Epidermal melanocyte (primary cell): ENCODE results near the gene NRIP1.

ENCODE experiments used
- DNase-seq: peaks from one replicate; pipeline ENCODE4 v3.0.0; 2011; ENCODE audit warnings: low spot score; ENCODE audit not compliant: insufficient read length

The NRIP1 gene

DNA sequence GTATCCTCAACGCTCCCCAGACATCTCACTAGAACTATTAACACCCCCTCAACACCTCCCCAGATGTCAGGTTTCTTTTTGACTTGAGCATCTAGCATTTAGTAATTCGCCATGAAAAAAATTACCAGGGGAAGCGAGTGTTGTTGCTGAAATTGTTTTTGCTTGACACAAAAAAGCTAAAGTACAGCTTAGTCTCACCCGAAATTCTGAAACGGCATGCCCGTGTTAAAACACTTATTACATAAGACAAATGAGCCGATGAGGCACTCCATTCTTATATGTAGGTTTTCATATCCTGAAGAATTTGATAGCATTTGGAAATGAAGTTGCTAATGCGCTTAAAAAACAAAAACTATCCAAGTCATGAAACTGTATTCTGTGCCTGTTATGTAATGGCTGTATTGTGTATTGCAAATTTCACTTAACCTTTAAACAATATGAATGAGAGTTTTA lies 1.3 kb upstream of the NRIP1 start:
- no peak for DNase-seq

GRCh38 chr21:15065392-15066122 lies 757 bp upstream of the NRIP1 start:
- DNase-seq = peak; percentile 66

DNA sequence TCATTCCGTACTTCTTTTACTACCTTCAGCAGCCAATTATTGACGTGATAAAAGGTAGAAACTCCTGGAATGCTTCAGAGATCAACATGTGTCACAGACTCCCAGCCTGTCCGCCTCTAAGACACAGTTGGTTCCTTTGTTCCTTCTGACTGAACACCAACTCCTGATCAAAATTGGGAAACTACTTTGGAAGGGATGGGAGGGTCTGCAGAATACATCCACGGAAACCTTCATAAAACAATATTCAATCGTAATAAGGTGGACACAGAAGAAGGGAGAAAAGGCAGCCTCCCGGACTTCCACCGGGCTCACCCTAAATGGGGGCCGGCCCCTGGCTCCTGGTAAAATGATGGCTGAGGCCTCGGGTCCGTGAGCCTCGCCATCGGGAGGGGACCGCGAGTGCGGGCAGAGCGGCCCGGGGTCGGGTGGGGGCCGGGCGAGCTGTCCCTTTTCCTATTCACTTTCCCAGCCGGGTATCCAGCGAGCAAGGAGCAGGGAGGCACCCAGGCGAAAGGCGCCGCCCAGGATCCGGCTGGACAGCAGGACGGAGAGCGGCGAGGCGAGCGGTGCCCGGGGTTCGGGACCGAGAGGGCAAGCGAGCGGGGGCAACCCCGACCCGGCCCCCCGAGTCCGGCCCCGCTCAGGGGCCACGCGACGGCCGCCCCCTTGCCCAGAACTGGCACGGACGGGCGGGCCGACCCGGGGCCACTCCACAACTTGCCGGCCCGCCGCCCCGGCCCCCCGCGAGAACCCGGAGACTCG lies 805 bp downstream of the NRIP1 start:
- peak; percentile 45 for DNase-seq

GRCh38 chr21:15063081-15063813 lies 1.6 kb downstream of the NRIP1 start:
- no peak for DNase-seq

DNA sequence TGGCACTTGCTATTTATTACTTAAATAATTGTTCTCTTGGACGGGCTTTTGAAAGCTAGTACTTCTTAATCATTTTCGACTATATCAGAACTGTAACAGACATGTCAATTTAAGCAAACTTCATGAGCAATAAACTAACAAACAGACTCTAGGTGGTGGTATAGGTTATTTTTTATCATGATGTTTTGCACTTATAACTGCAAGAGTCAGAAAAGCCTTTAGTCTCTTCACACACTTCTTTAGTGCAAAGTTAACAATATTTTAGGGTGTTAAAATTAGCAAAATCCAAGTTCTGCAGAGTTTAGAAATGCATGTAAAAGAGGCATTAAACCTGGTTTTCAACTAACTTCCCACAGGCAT lies 2.2 kb downstream of the NRIP1 start:
- no peak for DNase-seq

DNA sequence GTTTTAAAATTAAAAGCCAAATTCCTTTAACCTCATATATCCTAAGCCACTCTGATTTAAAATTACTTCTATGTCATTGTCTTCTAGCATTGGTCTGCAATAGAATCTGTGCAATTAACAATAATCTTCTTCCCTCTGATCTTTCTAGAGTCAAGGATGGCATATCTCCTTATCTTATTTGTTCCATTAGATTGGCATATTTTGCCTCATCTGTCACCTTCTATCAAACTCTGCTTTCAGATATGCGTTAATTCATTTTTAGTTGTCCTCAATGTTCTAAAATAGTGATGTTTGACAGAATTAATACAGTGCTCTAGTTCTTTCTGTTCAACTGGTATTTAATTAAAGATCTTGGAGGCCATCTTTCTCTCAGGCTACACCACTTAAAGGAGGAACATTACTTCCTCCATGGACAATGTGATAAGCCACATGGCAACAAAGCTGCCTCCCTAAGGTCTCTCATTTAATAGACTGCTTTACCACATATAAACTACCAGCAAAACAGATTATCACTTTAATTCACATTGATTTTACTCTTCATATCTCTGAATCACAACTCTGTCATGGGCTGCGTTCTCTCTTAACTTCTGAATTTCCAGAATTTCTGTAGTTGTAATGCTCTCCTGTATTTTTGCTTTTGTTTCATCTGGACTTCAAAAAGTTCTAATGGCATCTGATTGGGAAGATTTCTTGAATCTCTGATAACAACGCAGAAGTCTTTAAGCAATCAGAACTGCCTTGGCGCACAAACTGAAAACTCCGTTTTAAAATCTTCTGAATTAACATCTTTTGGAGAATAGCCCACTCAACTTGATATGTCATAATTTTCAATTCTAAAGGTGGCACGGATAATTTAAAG lies 2.8 kb downstream of the NRIP1 start:
- DNase-seq = no peak

DNA sequence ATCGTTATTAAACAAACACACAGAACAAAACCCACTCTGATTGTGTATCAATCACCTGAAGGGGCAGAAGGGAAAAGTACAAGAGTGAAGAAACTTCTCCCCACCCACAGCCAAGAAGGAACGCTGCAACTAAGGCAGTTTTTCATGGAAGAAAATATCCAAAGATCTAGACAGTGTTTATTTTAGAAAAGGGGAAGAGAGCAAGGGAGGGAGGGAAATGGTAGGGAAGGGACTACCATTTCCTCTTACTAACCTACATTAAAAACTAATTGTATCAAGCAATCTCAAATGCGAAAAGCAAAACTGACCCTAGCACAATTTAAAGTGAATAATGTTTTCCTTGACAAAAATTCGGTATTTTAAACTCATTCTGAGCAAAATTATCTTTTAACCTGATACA lies 3.5 kb downstream of the NRIP1 start:
- DNase-seq = no peak

- DNase-seq = no peak
Measured at GRCh38 chr21:15060543-15061175, 4.1 kb downstream of the NRIP1 start.

DNA sequence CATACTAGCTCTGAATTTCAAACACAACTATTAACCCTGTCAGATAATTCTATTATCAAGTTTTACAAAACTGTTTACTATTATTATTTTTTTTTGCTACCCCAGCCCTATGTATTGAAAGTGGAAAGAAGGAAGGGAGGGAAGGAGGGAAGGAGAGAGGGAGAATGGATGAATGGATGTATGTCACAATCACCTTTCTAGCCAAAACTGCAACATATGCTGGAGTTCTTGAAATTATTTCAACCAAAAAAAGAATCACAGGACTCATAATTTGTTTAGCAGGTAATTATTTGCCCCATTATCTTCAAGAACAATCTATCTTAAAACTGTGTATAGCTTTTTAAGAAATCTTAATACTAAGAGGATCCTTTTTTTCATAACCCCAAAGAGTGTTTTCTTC lies 5.4 kb downstream of the NRIP1 start:
- no peak for DNase-seq

DNA sequence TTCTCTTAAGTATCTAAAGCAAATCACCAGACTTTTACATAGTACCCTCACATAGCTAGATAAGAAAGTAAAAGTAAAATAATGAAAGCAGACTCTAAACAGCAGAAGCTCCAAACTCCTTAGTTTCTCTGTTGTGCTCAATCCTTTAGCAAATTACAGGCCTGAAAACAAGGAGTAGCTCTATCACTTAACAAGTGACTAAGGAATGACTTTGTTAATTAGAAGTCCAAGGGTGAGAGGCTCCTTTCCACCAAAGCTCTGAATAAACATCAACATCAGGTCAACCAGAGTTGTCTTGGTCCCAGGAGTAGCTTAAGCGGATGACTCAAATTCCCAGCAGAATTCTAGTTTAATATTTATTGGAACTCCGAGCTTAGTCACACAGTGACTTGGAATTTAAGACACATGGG lies 5.9 kb downstream of the NRIP1 start:
- no peak for DNase-seq

DNA sequence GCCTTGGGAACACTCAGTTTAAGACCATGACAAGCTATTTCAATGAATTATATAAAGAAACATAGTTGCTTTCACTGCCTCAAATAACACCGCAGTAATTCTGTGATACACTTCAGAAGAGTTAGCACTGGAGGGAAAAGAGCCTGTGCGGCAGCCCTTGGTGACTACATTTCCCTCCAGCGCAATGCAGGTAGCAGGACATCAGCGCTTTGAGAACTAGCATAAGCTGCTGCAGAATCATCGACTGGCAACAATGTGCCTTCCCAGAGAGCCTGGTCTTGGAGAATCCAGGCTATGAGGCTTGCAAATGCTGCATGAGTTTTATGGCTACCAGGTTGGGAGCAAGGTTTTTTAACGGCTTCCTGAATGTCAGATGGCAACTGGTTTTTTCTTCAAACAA lies 7.5 kb downstream of the NRIP1 start:
- no peak for DNase-seq

DNA sequence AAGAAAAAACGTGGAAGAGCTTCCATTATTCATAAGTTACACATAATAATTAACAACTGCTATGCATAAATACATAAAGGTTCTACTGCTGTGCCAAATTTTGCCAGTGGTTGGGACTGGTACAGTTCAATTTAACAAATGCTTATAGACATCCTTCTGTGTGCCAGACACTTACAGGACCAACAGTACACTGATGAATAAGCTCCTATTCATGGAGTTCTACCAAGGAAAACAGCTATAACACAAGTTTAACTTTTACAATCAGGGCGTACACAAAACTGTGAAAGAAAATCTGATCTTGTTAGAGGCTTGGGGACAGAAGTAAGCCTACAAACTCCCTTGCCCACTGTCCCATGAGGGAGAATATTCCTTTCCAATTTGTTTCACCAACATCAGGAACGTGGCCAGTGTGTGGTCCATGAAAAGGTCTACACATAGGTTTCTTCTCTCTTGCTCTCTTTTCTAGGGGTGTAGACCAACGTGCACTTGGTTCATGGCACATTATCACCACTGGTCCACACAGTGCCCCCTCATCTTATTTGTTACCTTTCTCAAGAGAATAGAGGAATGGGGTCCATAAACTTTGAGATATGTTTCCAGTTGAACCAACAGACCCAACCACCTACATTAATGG lies 10.1 kb downstream of the NRIP1 start:
- DNase-seq = no peak

DNA sequence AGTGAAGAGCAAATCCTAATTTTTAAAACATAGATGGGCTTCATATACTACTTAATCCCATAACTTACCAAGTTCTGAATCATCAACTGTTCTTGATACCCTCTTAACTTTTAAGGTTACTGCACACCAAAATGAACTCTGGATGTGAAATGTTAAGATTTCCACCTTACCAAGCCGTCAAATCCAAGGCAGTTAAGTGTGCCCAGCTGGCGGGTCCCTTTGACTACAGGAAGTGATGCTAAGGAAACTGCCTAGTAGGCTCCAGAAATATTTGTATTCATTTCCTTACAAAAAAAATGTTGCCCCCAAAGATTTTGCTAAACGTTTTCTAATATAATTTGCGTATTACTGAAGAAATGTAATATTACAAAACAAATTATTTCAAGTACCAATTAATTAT lies 10.7 kb downstream of the NRIP1 start:
- DNase-seq = no peak

DNA sequence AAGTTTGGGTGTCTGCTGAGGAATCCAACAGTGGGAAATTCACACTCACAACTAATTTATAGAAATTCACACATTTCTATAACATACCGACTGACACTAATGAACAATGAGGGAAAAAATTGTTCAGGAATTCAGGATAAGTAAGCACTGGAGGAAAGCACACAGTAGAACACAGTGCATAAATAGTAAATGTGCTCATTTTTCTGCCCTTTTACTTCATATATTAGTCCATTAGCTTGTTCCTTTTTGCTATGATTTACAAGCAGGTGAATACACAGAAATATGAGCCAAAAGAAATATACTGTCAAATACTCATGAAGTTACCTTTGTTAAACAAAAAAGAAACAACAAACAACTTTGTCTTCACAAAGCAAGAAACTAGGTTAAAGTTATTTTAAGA lies 11.3 kb downstream of the NRIP1 start:
- no peak for DNase-seq

DNA sequence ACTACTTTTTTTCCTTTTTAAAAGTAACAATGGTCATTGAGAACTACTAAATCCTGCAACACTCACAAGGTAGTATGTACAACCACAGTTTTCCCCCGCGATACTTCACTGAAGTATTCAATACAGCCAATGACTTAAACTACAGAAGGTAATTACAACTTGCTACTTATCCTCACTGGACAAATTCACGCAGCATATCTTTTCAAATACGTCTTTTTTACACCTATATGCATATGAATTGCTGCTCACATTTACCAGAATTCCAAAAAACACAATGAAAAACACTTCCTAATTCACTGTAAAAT lies 12.4 kb downstream of the NRIP1 start:
- no peak for DNase-seq

DNA sequence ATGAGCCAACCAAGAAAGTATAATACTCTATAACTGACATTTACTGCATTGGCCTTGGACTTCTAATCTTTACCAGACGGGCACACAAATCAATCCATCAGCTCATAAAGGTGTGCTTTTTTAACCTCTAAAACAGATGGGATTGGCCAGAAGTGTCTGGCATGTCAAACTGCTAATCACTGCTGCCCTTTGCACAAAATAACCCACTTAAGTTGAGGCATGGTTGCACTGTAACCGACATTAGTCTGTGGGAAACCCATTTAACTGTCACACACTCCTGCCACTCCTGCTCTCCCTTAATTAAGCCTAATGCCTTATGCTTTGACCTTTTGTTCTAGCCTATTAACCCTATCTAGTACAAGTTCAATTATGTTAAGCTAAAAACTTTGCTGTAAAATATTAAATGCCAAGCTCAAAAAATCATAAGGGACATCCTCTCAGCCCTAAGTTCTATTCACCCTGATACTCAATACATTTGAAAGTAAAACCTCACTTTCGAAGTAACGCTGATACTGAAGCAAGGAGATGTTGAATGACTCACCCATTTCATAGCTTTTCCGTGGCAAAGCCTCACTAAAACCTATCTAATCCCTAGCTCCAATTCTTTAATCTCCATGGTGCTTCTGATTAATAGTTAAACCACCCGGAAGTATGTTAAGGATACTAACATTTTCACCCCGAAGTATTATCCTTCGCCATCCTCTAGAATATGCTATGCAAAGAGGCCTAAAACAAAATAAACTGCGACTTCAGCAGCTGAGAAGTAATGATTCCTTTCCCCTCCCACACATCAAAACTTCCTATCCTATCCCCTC lies 12.9 kb downstream of the NRIP1 start:
- DNase-seq = no peak

DNA sequence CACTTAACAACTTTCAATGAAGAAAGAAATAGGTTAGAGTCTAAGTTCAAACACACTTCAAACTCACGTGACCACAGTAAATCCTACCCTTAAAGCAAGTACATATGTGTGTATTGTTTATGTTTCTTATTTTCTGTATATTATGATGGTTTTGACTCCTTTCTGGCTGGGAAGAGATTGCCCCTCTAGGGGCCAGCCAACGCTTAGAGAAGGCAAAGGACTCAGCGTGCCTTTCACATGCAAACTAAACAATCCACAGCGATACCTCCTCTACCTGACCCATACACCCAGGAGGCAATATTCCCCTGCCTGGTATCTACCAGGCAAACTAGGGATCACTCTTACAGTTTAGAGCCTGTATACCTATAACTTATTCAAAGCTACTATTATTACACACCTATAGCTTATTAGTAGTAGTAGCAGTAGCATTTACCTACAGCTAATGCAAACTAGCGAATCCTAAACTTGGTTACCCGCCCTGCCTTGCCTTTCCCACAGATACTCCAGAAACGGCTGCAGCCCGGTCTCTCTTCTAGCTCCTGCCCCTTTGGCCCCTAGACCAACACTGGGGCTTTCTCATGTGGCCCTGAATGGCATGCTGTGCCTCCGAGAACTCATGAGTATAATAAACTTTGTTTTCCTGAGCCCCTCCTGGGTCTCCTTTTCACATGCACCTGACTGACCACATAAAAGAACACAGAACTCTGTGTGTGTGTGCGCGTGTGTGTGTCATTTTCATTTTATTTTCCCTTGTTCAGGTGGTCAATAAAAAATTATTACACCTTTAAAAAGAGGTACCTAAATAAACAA lies 14.0 kb downstream of the NRIP1 start:
- no peak for DNase-seq

DNA sequence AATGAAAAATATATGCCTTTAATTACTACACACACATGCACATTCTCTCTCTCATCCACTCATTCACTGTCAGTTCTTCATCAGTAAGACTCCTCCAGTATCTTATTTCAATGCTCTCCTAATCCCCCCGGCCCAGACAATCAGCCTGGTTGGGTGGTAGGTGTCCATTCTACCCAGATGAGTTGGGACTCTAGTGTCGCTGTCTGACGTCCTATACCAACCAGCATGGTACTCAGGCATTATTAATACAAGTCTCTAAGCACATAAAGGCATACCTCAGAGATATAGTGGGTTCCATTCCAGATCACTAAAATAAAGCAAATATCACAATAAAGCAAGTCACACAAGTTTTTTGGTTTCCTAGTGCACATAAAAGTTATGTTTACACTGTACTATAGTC lies 19.8 kb downstream of the NRIP1 start:
- no peak for DNase-seq

- DNase-seq = no peak
Measured at GRCh38 chr21:15042531-15042930, 22.3 kb downstream of the NRIP1 start.
